GM21825 (cell line): ENCODE data around the gene ACTN4.
"Not testable (repeated sequence)": the region's sequence is repeated elsewhere in the genome, so short reads cannot be mapped to it uniquely, and the experiment has no call there.

ENCODE experiments used
- ATAC-seq: cut with Tn5 transposase; IDR thresholded peaks from one replicate; pipeline ENCODE4 v1.9.1; 2021; ENCODE audit warnings: mild to moderate bottlenecking, moderate library complexity; ENCODE audit not compliant: unreplicated experiment

Gene ACTN4

GRCh38 chr19:38647368-38647965, at the start of gene ACTN4:
Gene ACTN4, plus strand, starts transcription at chr19:38647649. Its CDS starts 97 bp downstream, at chr19:38647746.
- peak; percentile 82 for ATAC-seq

DNA sequence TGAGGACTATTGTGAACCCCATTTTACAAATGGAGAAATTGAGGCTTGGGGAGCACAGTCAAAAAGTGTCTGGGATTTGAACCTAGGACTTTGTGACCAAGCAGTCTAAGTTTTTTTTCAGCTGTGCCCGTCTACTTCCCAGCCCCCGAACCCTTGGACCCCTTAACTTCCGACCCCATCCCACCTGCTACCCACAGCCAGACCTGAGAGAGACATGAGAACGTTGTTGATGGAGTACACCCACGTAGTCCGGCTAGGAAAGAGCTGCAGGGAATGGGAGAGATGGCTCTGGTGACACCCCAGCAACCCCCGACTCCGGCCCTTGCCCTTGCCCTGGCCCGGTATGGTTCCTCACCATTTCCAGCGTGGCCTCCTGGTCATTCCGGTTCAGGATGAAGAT, 47.7 kb upstream of the ACTN4 start:
- no peak for ATAC-seq

GRCh38 chr19:38602856-38603255, 44.6 kb upstream of the ACTN4 start:
- ATAC-seq = not testable (repeated sequence)

DNA sequence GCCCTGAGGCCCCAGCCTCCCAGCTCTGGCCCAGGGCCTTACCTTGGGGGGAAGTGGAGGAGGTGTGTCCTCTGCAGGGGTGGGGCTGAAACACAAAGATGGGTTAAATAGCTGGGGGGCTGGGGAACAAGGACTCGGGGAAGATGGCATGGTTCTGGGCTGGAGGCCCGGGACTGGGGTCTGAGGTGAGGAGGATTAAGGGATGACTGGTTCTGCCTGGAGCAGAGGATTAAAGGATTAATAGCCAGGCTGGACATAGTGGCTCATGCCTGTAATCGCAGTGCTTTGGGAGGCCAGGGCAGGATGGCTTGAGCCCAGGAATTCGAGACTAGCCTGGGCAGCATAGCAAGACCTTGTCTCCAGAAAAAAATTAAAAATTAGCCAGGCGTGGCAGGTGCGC, 41.3 kb upstream of the ACTN4 start:
- no peak for ATAC-seq

DNA sequence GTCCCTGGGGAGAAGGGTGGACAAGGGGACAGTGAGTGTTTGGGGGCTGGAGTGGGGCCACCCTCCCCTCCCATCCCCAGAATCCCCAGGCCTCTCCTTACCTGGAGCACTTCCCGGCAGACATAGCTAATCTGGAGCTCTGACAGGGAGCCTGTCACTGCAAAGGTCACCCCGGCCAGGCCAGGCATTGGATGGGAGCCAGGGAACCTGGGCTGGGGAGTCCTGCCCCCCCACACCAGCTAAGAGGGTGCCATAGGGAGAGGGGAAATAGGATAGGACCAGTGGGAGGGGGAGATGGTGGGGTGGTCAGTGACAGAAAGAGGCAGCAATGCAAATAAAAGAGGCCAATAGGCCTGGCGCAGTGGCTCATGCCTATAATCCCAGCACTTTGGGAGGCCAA, 33.2 kb upstream of the ACTN4 start:
- ATAC-seq = no peak

DNA sequence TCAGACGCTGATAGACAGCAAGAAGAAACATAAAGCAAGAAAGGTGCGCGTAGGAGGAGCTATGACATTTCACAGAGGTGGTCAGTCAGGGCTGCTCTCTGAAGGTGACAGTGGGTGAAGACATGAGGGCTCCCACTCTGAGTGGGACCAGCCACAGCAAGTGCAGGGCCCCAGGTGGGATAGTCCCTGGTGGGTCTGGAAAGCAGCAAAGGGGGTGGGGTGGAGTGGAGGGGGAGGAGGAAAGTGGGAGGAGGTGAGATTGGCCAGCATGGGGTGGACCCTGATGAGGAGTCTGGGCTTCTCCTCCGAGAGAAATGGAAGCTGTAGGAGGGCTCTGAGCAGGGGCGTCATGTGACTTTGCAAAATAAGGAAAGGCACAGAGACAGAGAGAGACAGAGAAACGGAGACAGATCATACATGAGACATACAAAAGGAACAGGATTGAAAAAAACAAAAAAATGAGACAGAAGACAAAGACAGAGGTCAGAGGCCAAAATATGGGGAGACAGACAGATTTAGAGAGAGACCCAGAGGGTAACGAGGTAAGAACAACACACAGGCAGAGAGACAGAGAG, 32.4 kb upstream of the ACTN4 start:
- ATAC-seq = no peak

DNA sequence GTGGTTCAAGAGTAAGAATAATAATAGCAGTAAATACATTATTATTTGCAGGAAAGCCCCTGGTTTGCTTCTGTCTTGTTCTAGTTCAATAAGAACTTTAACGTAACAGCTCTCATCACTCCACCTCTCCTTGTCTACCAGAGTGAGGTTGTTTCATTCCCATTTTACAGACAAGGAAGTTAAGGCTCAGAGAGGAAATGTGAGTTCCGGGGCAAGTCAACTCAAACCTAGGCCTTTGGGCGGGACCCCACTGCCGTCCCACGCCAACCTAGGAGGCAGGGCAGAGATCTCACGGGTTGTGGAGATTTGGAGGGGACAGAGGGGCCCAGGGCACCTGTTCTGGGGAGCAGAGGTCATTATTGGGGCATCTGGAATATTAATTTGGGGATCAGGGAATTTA, 31.2 kb upstream of the ACTN4 start:
- no peak for ATAC-seq

DNA sequence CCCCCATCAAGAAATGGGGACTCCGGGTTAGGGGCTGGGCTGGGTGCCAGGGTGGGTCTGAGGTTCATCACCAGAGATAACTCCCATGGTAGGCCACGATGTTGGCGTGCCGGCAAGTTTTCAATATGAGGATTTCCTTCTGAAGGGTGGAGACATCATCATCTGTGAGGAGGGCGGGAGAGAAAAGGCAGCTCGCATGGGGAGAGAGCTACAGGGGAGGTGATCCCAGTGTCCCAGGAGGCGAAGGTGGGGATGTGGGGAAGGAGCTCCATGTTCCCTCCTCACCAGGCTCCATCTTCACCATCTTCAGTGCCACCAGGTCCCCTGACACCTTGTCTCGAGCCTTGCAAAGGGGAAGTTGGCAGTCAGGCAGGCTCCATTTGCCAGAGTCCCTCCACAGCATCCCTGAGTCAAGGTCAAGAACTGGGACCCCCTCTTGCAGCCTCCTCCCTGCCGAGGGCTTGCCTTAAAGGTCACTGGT, 30.1 kb upstream of the ACTN4 start:
- ATAC-seq = peak; percentile 2

- peak; percentile 50 for ATAC-seq
Measured at GRCh38 chr19:38617764-38618589, 29.5 kb upstream of the ACTN4 start, which contains the start of gene MAP4K1. Gene MAP4K1, minus strand, starts transcription at chr19:38617953. Its CDS starts 58 bp downstream, at chr19:38617895.

GRCh38 chr19:38618590-38619360, 28.7 kb upstream of the ACTN4 start, which contains the start of gene EIF3K:
Gene EIF3K, plus strand, starts transcription at chr19:38619188. Its CDS starts 81 bp downstream, at chr19:38619269.
- peak; percentile 49 for ATAC-seq

- no peak for ATAC-seq
Measured at GRCh38 chr19:38619361-38620174, 27.9 kb upstream of the ACTN4 start.

DNA sequence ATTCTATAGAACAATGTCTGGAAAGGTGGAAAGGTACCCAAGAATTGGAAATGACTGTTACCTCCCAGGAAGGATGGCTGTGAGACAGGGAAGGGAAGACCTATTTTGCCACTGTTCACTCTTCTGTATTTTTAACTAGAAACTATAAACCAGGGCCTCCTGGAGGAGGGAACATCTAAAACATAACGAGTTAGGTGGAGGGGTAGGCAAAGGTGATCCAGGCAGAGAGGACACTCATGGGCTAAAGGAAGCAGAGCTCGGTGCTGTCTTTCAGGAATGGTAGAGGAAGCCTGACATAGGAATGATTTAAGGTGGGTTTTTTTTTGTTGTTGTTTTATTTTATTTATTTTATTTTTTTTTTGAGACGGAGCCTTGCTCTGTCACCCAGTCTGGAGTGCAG, 22.6 kb upstream of the ACTN4 start:
- no peak for ATAC-seq

GRCh38 chr19:38626401-38626800, 21.0 kb upstream of the ACTN4 start:
- ATAC-seq = no peak

DNA sequence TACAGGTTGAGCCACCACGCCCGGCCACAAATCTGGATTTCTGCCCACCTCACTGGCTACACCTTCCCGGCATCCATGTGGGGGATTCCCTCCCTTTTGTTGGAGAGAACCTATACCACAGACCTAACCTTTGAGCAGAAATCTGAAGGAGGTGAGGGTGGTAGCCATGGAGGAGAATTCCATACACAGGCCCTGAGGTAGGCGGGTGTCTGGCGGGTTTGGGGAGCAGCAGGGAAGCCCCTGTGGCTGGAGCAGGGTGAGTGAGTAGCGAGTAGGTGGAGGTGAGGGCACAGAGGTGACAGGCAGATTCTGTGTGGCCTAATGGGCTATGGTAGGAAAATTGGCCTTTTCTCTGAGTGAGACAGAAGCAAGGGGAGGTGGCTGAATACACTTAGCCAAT, 17.9 kb upstream of the ACTN4 start:
- no peak for ATAC-seq

- not testable (repeated sequence) for ATAC-seq
Measured at GRCh38 chr19:38631301-38631700, 16.1 kb upstream of the ACTN4 start.

- ATAC-seq = not testable (repeated sequence)
Measured at GRCh38 chr19:38631811-38632475, 15.5 kb upstream of the ACTN4 start.

DNA sequence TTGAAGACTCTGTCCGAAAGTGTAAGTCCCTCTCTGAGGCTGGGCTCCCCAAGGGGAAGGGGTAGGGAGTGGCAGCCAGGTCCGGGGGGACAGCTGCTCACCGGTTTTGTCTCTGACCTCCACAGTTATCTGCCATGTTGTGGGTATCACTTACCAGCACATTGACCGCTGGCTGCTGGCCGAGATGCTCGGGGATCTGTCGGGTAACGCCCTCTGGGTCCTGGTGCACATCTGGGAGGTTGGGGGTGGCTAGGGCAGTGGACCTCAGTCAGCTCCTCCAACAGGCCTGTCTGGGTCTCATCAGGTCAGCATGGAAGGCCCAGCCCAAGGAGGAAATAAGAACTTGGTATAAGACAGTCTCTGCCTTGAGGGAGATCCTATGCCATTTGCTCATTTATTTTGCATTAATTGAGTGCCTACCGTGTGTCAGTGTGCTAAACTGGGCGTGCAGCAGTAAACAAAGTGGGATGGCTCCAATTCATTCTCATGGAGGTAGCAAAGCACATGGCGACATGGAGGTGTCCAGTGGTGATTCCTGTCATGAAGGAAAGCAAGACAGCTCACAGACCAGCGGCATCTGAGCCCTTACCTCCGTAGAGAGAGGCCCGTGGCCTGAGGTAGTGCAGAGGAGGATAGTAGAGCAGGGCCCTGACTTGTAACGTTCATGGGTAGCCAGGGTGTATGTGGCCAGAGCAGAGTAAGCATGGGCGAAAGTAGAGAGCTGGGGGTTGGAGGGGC, 14.8 kb upstream of the ACTN4 start:
- no peak for ATAC-seq

DNA sequence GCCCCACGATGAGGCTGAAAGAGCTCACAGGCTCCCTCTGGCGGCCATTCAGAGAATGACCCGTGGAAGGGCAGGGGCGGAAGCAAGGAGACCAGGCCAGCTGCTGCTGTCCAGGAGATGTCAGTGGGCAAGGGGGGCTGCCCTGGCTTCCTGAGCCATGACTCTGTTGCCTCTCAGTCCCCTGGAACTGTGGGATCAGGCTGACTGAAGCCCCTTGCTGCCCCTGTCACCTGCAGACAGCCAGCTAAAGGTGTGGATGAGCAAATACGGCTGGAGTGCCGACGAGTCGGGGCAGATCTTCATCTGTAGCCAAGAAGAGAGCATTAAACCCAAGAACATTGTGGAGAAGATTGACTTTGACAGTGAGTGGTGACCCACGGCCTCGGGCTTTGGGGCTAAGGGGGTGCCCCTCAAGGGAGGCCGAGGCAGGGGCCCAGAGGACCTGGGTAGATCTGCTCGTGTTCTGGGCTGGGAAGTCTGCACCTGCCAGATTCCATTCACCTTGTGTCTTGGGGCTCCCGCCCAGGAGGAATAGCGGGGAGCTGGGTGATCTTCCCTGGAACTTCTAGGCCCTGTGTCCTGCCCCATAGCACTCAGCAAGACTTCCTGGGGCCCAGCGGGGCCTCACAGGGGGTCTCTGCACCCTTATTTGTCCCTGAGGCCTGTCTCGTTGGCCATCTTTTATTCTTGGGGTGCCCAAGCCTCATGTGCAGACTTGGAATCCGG, 12.5 kb upstream of the ACTN4 start:
- no peak for ATAC-seq
